Measurements from ENCODE around the gene PARP6.

Gene PARP6

GRCh38 chr15:72206677-72207000 lies 65.7 kb downstream of the PARP6 start:
- TF ChIP-seq CTCF (IDR thresholded peaks at IDR 0.05): no peak

DNA sequence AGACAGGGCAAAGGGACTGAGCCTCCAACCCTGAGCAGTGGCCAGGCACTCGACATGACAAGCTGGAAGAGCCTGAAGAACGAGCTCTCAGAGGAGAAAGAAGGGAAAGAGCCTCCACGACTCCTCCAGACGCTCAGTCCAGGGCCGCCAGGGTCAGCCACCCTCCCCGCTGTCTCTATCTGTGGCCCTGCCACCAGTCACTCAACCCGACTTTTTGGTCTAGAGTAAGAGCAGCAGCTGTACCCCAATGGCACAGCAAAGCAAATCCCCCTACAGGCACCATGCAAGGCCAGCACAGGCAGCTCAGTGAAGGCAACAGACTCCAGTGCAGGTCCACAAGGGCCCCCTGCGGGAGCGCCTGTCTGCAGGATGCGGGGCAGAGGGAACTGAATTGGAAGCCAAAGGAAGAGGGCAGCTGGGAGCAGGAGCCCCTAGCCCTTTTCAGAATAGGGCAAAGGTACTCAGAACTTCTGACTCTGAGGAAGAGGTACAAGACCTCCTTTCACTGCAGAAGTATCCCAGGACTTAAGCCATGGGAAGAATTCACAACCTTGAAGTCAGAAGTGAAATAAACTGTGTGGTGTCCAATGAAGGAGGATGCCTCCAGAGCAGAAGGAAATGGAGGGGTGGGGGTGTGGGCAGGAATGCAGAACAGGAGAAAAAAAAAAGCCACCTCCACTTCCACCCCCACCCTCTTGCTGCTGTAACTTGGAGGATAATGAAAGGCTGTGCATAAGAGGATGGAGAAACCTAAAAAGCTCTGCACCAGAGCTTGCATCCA lies 66.3 kb downstream of the PARP6 start:
- TF ChIP-seq CTCF (IDR thresholded peaks at IDR 0.05): no peak

- no peak for TF ChIP-seq CTCF (IDR thresholded peaks at IDR 0.05)
Observed at GRCh38 chr15:72205273-72205672, 67.1 kb downstream of the PARP6 start.

- no peak for TF ChIP-seq CTCF (IDR thresholded peaks at IDR 0.05)
Observed at GRCh38 chr15:72203507-72203837, 68.9 kb downstream of the PARP6 start.

- no peak for TF ChIP-seq CTCF (IDR thresholded peaks at IDR 0.05)
Observed at GRCh38 chr15:72202801-72203506, 69.4 kb downstream of the PARP6 start.

DNA sequence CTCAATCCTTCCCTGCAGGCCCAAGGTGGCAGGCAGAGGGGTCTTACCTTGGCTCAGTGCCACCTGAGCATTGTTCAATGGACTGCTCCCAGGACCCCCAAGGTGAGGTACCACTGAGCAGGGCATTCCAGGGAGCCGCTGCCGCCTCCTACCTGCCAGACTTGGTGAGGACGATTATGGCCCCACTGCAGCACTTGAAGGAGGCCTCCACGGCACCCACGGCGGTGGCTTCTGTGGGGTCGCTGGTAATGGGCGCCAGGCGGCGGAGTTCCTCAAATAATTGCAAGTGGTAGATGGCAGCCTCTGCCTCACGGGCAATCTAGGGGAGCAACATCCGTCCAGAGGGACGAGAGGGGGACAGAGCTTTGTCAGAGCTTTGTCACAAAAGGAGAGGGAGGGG lies 70.1 kb downstream of the PARP6 start:
- TF ChIP-seq CTCF (IDR thresholded peaks at IDR 0.05): no peak

GRCh38 chr15:72201391-72201921 lies 70.9 kb downstream of the PARP6 start:
- no peak for TF ChIP-seq CTCF (IDR thresholded peaks at IDR 0.05)

All from LNCAP (cell line).